Neural progenitor cell (in vitro differentiated cells): Measurements from ENCODE around the gene ANTXRL.

Source experiments
- CTCF ChIP-seq: fragments of 200-600 bp; sonication (generic); IDR thresholded peaks from 2 replicates; pipeline ENCODE4 v1.5.1; 2017; ENCODE audit warnings: antibody characterized with exemption, mild to moderate bottlenecking
- EZH2 ChIP-seq: fragments of 200-600 bp; sonication (generic); IDR thresholded peaks from 2 replicates; pipeline ENCODE4 v1.6.1; 2017; ENCODE audit warnings: antibody characterized with exemption, mild to moderate bottlenecking, moderate library complexity
- EZH2phosphoT487 ChIP-seq: fragments of 200-600 bp; sonication (generic); IDR thresholded peaks from 2 replicates; pipeline ENCODE4 v1.6.1; 2017; ENCODE audit warnings: antibody characterized with exemption

- TF ChIP-seq CTCF (no peak), EZH2 (no peak), EZH2phosphoT487 (no peak)
Measured at GRCh38 chr10:46329690-46330016, 42.9 kb downstream of the ANTXRL start.
